ENCODE measurements around the gene C11orf98. TPM values are rescaled to one million over a fixed set of nuclear protein-coding genes. Genes with fewer than 3 reads are reported as not detected.
"Not testable (repeated sequence)": the region's sequence is repeated elsewhere in the genome, so short reads cannot be mapped to it uniquely, and the experiment has no call there.

Gene C11orf98
- total RNA-seq, 1 donor from 2014 or later = 107 TPM

GRCh38 chr11:62706850-62707247 is 41.8 kb upstream of the C11orf98 start:
- ChIA-PET CTCF (interaction anchor here (1.0 to 1.6 kb wide), 2 partner anchors 42 to 174 kb away, joined by 3 to 5 read pairs; partner anchors contain the start of genes C11orf98, CSKMT and SLC3A2), POLR2A (interaction anchor here (0.6 to 8.0 kb wide), 23 partner anchors 13 to 174 kb away, joined by 3 to 188 read pairs (median 9); partner anchors contain the start of genes B3GAT3, C11orf98, CSKMT and EEF1G)

DNA sequence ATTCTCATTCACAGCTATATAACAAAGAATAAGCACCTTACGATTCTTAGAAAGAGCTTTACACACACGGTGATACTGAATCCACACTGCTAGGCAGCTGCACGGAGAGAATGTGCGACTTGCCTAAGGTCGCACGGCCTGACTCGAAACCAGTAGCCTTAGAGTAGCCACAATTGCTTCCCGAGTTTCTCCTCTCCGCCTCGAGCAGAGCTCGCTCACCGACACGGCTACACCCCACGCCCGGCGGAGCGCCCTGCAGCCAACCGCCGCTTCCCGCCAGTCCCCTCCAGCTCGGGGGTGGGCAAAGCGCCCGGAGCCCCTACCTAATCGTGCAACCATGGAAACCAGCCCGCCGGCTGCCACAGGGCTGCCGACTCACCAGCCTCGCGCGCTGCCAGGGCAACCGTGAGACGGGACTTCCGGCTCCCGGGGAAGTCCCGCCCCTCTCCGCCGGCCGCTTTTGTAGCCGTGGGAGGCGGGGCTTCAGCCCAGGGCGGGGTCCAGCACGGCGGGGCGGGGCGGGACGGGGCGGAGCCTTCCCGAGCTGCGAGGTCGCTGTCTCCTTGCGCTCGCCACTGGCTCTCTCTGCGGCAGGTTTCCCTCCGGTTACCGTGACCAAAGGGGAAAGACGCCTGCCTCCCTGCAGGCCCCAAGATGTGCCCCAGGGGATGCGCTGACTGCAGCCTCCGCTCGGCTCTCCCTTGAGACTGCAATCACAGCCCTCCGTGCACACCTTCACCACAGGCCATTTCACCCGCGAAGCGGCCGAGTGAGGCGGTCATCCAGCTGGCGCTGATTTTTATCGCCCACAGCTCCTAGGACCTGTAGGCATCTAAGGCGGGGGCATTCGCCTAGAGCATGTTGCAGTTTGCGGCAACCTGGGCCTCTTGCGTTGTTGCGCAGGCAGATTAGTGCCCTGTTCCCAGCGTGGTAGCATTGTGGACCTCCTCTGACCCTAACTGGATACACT is 41.2 kb upstream of the C11orf98 start:
- Mint-ChIP-seq H3K4me3 (peak overlapping the region; percentile 92), H3K36me3 (ENCODE audit: low read depth) (peaks cover 23% of the 10 kb centered on the region), H3K27me3 (no peaks in the 10 kb centered on the region), H3K9me3 (no peaks in the 10 kb centered on the region), H3K27ac (peak overlapping the region; percentile 99), H3K4me1 (peaks cover 49% of the 10 kb centered on the region)
- TF ChIP-seq CTCF (IDR thresholded peaks at IDR 0.05) = no peak
- intact Hi-C loops (cut with micrococcal nuclease) = loop anchor here (1.0 to 2.0 kb wide), 3 partner anchors 27 to 175 kb away; partner anchors contain the start of genes GANAB and UBXN1
- CTCF ChIA-PET = interaction anchor here (1.0 to 1.6 kb wide), 4 partner anchors 12 to 175 kb away, joined by 3 to 6 read pairs (median 4); partner anchors contain the start of genes C11orf98, CSKMT and SLC3A2
- ATAC-seq (ENCODE audit: low read depth) (peak; percentile 73), DNase-seq (peak; percentile 90)
- POLR2A ChIA-PET = interaction anchor here (0.6 to 8.0 kb wide), 22 partner anchors 12 to 174 kb away, joined by 3 to 188 read pairs (median 8); partner anchors contain the start of genes B3GAT3, C11orf98, CSKMT and EEF1G

More at GRCh38 chr11:62706850-62707247, 41.8 kb upstream of the C11orf98 start:
- Mint-ChIP-seq H3K36me3 (ENCODE audit: low read depth) (peaks cover 26% of the 10 kb centered on the region), H3K27me3 (no peaks in the 10 kb centered on the region), H3K4me1 (peaks cover 49% of the 10 kb centered on the region), H3K4me3 (peak overlapping the region; percentile 92), H3K27ac (peak overlapping the region; percentile 99), H3K9me3 (no peaks in the 10 kb centered on the region)
- ATAC-seq (ENCODE audit: low read depth) (no peak), DNase-seq (no peak)
- TF ChIP-seq CTCF (IDR thresholded peaks at IDR 0.05) = no peak
- intact Hi-C loops (cut with micrococcal nuclease) = loop anchor here (1.0 to 2.0 kb wide), 3 partner anchors 28 to 174 kb away; partner anchors contain the start of genes GANAB and UBXN1

- peak overlapping the region; percentile 86 for H3K27ac Mint-ChIP-seq
- peaks cover 19% of the 10 kb centered on the region for H3K36me3 Mint-ChIP-seq (ENCODE audit: low read depth)
- ChIA-PET CTCF (interaction anchor here (1.0 to 1.6 kb wide), 3 partner anchors 11 to 40 kb away, joined by 3 to 6 read pairs (median 5); partner anchors contain the start of genes C11orf98 and CSKMT), POLR2A (interaction anchor here (0.9 to 8.0 kb wide), 16 partner anchors 21 to 175 kb away, joined by 3 to 188 read pairs (median 21); partner anchors contain the start of genes B3GAT3, C11orf98, CSKMT and EEF1G)
- no peaks in the 10 kb centered on the region for H3K9me3 Mint-ChIP-seq
- ATAC-seq (ENCODE audit: low read depth) (no peak), DNase-seq (no peak)
- H3K4me1 Mint-ChIP-seq = peaks cover 49% of the 10 kb centered on the region
- H3K27me3 Mint-ChIP-seq = no peaks in the 10 kb centered on the region
- peak overlapping the region; percentile 92 for H3K4me3 Mint-ChIP-seq
- intact Hi-C loops (cut with micrococcal nuclease) = no loop called here
- no peak for TF ChIP-seq CTCF (IDR thresholded peaks at IDR 0.05)
These were observed 40.4 kb upstream of the C11orf98 start for GRCh38 chr11:62705413-62705812.

GRCh38 chr11:62703921-62704320 is 38.9 kb upstream of the C11orf98 start:
- H3K27me3 Mint-ChIP-seq; H3K9me3 Mint-ChIP-seq; DNase-seq; intact Hi-C loops (cut with micrococcal nuclease); H3K4me3 Mint-ChIP-seq; H3K36me3 Mint-ChIP-seq (ENCODE audit: low read depth); ATAC-seq (ENCODE audit: low read depth); H3K27ac Mint-ChIP-seq: not testable (repeated sequence)
- ChIA-PET CTCF (interaction anchor here (0.6 kb wide), 1 partner anchor 161 kb away, joined by 4 read pairs; no protein-coding TSS in a partner anchor), POLR2A (interaction anchor here (0.6 to 6.4 kb wide), 4 partner anchors 32 to 163 kb away, joined by 3 to 67 read pairs (median 4); partner anchors contain the start of genes UQCC3 and ZBTB3)
- H3K4me1 Mint-ChIP-seq = peaks cover 37% of the 10 kb centered on the region

- no peak for TF ChIP-seq CTCF (IDR thresholded peaks at IDR 0.05)
- ChIA-PET CTCF (interaction anchor here (1.4 kb wide), 1 partner anchor 9 kb away, joined by 8 read pairs; no protein-coding TSS in a partner anchor), POLR2A (interaction anchor here (1.3 kb wide), 1 partner anchor 30 kb away, joined by 6 read pairs; the partner anchor contains the start of genes LBHD1 and UQCC3)
- ATAC-seq (ENCODE audit: low read depth) (no peak), DNase-seq (no peak)
- H3K9me3 Mint-ChIP-seq = no peaks in the 10 kb centered on the region
- H3K4me1 Mint-ChIP-seq = peaks cover 20% of the 10 kb centered on the region
- intact Hi-C loops (cut with micrococcal nuclease) = no loop called here
- no peak overlapping the region for H3K27ac Mint-ChIP-seq
- peaks cover 9% of the 10 kb centered on the region for H3K36me3 Mint-ChIP-seq (ENCODE audit: low read depth)
- no peaks in the 10 kb centered on the region for H3K27me3 Mint-ChIP-seq
- H3K4me3 Mint-ChIP-seq = no peak overlapping the region
These were observed 37.2 kb upstream of the C11orf98 start for GRCh38 chr11:62702246-62702645.
